C4-2B (cell line): ENCODE data around the gene LGALS7.

Source experiments
- ZFX ChIP-seq: fragments of 450-650 bp; IDR thresholded peaks from 2 replicates; pipeline ENCODE4 v1.6.1; 2017
- TF ChIP-seq, protein P1 (sequence below): fragments of 450-650 bp; conservative IDR thresholded peaks from 2 replicates; pipeline ENCODE4 v1.5.1; 2017; ENCODE audit warnings: mild to moderate bottlenecking

DNA sequence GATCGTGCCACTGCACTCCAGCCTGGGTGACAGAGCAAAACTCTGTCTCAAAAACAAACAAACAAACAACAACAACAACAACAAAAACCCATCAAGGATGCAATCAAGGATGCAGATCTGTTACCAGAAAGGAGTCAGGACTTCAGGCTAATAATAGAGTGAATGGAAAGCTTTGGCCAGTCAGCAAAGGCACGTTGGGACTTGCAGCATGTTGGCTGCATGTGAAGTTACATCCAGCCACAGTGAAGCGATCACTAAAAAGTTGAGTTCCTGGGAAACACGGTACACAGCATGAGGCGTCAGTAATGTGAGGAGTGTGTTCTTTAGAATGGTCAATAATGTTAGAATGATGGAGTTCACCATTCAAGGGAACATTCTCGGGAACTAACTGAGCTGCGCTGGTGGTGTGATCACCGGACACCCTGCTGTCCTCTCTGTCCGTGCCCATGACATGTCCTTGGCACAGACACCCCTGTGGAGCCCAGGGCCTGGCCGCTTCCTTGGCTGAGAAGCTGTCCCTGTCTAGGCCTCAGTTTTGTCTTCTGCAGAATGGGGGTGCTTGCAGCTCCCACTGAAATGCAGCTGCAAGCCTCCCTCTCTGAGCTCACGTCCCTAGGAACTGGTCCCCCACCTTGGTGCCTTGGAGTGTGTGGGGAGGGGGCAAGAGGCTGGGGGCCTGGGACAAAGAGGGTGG is 13.4 kb upstream of the LGALS7 start:
- TF ChIP-seq, protein P1, sequence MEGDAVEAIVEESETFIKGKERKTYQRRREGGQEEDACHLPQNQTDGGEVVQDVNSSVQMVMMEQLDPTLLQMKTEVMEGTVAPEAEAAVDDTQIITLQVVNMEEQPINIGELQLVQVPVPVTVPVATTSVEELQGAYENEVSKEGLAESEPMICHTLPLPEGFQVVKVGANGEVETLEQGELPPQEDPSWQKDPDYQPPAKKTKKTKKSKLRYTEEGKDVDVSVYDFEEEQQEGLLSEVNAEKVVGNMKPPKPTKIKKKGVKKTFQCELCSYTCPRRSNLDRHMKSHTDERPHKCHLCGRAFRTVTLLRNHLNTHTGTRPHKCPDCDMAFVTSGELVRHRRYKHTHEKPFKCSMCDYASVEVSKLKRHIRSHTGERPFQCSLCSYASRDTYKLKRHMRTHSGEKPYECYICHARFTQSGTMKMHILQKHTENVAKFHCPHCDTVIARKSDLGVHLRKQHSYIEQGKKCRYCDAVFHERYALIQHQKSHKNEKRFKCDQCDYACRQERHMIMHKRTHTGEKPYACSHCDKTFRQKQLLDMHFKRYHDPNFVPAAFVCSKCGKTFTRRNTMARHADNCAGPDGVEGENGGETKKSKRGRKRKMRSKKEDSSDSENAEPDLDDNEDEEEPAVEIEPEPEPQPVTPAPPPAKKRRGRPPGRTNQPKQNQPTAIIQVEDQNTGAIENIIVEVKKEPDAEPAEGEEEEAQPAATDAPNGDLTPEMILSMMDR, result no peak
- no peak for TF ChIP-seq ZFX
